GM12875 (cell line): ENCODE results near the gene COL5A2.

ENCODE experiments used
- H3K4me3 ChIP-seq: one replicate; pipeline ENCODE4 v1.5.1; 2011; ENCODE audit warnings: low read depth, low read length, control low read depth
- TF ChIP-seq, protein P1 (sequence below): IDR thresholded peaks from 2 replicates; pipeline ENCODE4 v1.5.1; 2011; ENCODE audit warnings: low read depth, mild to moderate bottlenecking, control low read depth, inconsistent platforms, low read length, moderate library complexity, borderline replicate concordance; ENCODE audit not compliant: insufficient read depth

COL5A2 gene

GRCh38 chr2:189179570-189179950 lies at the start of gene COL5A2:
Gene COL5A2, minus strand, starts transcription at chr2:189179761. Its CDS starts 157 bp downstream, at chr2:189179604.
- no peak within 1 kb of the TSS for H3K4me3 ChIP-seq
- TF ChIP-seq, protein P1, sequence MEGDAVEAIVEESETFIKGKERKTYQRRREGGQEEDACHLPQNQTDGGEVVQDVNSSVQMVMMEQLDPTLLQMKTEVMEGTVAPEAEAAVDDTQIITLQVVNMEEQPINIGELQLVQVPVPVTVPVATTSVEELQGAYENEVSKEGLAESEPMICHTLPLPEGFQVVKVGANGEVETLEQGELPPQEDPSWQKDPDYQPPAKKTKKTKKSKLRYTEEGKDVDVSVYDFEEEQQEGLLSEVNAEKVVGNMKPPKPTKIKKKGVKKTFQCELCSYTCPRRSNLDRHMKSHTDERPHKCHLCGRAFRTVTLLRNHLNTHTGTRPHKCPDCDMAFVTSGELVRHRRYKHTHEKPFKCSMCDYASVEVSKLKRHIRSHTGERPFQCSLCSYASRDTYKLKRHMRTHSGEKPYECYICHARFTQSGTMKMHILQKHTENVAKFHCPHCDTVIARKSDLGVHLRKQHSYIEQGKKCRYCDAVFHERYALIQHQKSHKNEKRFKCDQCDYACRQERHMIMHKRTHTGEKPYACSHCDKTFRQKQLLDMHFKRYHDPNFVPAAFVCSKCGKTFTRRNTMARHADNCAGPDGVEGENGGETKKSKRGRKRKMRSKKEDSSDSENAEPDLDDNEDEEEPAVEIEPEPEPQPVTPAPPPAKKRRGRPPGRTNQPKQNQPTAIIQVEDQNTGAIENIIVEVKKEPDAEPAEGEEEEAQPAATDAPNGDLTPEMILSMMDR = no peak

DNA sequence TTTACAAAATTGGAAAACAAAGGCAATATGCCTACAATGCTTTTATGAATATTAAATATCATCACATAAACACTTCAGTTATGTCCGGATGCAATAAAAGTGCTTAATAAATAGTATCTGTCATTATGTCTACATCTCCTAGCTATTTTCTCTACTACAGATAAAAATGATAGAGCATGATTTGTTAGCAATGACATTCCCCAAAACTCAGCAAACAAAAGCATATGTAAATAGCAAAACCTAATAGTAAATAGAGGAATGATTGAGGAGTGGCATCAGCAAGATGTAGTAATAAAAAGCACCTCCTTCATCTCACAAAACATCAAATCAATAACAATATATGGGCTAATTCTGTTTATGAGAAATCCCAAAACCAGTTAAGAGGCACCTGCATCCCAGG lies 46.5 kb upstream of the COL5A2 start:
- no peak overlapping the region for H3K4me3 ChIP-seq
- TF ChIP-seq, protein P1 = no peak

GRCh38 chr2:189225032-189225431 lies 45.5 kb upstream of the COL5A2 start:
- no peak overlapping the region for H3K4me3 ChIP-seq
- TF ChIP-seq, protein P1 = no peak

DNA sequence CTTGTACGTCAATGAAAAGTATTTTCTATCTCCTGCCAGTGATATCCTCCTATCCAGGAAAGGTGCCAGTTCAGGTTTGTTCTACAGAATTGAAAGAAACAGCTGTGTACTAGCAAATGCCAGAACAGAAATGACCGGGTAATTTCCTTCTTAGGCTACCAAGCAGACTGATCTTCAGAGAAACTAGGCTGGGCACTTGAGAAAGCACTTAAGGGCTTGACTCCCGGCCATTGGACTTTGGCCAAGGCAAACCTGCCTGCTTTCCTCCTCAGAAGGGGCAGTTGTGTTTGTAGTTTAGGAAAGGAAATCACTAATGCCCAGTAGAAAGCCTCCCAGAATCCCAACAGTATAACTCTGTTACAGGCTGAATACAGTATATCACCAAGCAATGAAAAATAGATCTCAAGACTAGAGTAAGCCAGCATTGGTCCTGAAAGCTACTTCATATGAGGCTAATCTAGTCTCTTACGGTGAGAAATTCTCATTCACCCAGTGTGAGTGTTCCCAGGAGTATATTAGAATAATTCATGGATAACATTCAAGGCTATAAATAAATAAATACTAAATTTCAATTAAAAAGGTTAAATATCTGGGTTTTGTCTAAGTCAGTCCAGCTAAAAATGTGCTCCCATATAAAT lies 43.0 kb upstream of the COL5A2 start:
- TF ChIP-seq, protein P1 = no peak
- no peak overlapping the region for H3K4me3 ChIP-seq

DNA sequence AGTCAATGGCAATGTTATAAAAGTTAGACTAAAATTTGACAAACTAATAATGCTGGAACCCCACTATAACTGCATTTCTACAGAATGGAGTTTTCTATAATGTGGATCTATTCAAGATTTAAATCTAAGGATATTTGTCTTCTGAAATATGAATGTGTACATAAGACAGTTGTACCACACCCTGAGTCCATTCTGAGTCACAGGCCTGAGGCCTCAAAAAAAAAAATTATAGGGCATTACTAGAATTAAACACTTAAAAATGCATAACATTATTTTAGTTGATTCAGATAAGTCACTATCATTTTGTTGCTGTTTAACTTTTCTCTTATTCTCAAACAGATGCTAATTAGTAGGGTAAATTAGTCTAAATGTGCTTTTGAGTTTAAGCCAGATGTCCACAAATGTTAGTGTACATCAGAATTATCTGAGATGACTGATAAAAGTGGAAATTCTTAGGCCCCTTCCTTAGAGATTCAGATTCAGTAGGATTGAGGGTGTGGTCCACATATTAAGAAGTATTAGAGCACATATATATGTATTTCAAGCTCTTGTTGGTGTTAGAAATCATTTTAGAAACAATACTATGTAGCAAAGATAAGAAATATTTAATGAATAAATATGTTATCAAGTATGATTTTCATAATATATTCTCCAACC lies 42.4 kb upstream of the COL5A2 start:
- TF ChIP-seq, protein P1 = no peak
- H3K4me3 ChIP-seq = no peak overlapping the region

GRCh38 chr2:189218236-189218635 lies 38.7 kb upstream of the COL5A2 start:
- TF ChIP-seq, protein P1 = no peak
- H3K4me3 ChIP-seq = no peak overlapping the region

- TF ChIP-seq, protein P1 = no peak
- H3K4me3 ChIP-seq = no peak overlapping the region
Observed at GRCh38 chr2:189217541-189217940, 38.0 kb upstream of the COL5A2 start.
